ENCODE data around the gene PKMYT1.

PKMYT1 gene

GRCh38 chr16:3021449-3022207, 41.4 kb upstream of the PKMYT1 start:
- TF ChIP-seq CTCF (IDR thresholded peaks at IDR 0.05; ENCODE audit: borderline replicate concordance, extremely low read depth, low read length, poor library complexity, severe bottlenecking), result no peak
- no peak for TF ChIP-seq EZH2 (IDR thresholded peaks at IDR 0.05; ENCODE audit: borderline replicate concordance, low read depth, low read length, severe bottlenecking)
- H4K20me1 ChIP-seq (ENCODE audit: insufficient read depth, low read length), result peaks cover 16% of the 10 kb centered on the region
- H3K27me3 ChIP-seq (ENCODE audit: insufficient read depth, low read length, poor library complexity), result no peaks in the 10 kb centered on the region
- H3K36me3 ChIP-seq (ENCODE audit: insufficient read depth, low read length), result peaks cover 14% of the 10 kb centered on the region
- no peaks in the 10 kb centered on the region for H3K9me3 ChIP-seq (ENCODE audit: insufficient read depth, low read length, severe bottlenecking)
- DNase-seq (peak; percentile 46), ATAC-seq (ENCODE audit: insufficient read depth, low read depth) (no peak)
- no peak overlapping the region for H2AFZ ChIP-seq (ENCODE audit: low read depth, low read length)
- no peak overlapping the region; a peak in 1 of 4 replicates for H3K4me3 ChIP-seq (ENCODE audit: low read depth in 1 of 2, low read length in 2 of 2)
- no peak overlapping the region for H3K27ac ChIP-seq (ENCODE audit: low read length)
- peaks cover 12% of the 10 kb centered on the region for H3K79me2 ChIP-seq (ENCODE audit: insufficient read depth, low read length)
- peak overlapping the region; percentile 64; the same call in 1 of the 2 replicates for H3K9ac ChIP-seq (ENCODE audit: low read depth, low read length)
- H3K4me1 ChIP-seq (ENCODE audit: insufficient read depth, low read length), result peaks cover 60% of the 10 kb centered on the region
- peak overlapping the region; percentile 83 for H3K4me2 ChIP-seq (ENCODE audit: insufficient read depth, low read length)

- TF ChIP-seq CTCF (IDR thresholded peaks at IDR 0.05; ENCODE audit: borderline replicate concordance, extremely low read depth, low read length, poor library complexity, severe bottlenecking), result no peak
- TF ChIP-seq EZH2 (IDR thresholded peaks at IDR 0.05; ENCODE audit: borderline replicate concordance, low read depth, low read length, severe bottlenecking), result no peak
- peaks cover 60% of the 10 kb centered on the region for H3K4me1 ChIP-seq (ENCODE audit: insufficient read depth, low read length)
- no peak for DNase-seq
These were observed 40.6 kb upstream of the PKMYT1 start for GRCh38 chr16:3020604-3021448.

GRCh38 chr16:3020247-3020603, 40.0 kb upstream of the PKMYT1 start, which contains the start of gene TNFRSF12A:
Gene TNFRSF12A (plus strand): TSS chr16:3020368. CDS start chr16:3020398, 30 bp downstream.
- peaks cover under 1% of the 10 kb centered on the region for H3K36me3 ChIP-seq (ENCODE audit: insufficient read depth, low read length)
- ATAC-seq (ENCODE audit: insufficient read depth, low read depth) (peak; percentile 38), DNase-seq (peak; percentile 75)
- H3K27ac ChIP-seq (ENCODE audit: low read length), result peak within 1 kb of the TSS; percentile 50
- TF ChIP-seq EZH2 (IDR thresholded peaks at IDR 0.05; ENCODE audit: borderline replicate concordance, low read depth, low read length, severe bottlenecking), result no peak
- H3K4me3 ChIP-seq (ENCODE audit: low read depth in 1 of 2, low read length in 2 of 2), result peak within 1 kb of the TSS; percentile 46 to 61
- H3K4me1 ChIP-seq (ENCODE audit: insufficient read depth, low read length), result peaks cover 54% of the 10 kb centered on the region
- peak within 1 kb of the TSS; percentile 75 for H2AFZ ChIP-seq (ENCODE audit: low read depth, low read length)
- no peaks in the 10 kb centered on the region for H3K9me3 ChIP-seq (ENCODE audit: insufficient read depth, low read length, severe bottlenecking)
- H3K9ac ChIP-seq (ENCODE audit: low read depth, low read length), result peak within 1 kb of the TSS; percentile 64
- no peaks in the 10 kb centered on the region for H3K27me3 ChIP-seq (ENCODE audit: insufficient read depth, low read length, poor library complexity)
- peaks cover 9% of the 10 kb centered on the region for H3K79me2 ChIP-seq (ENCODE audit: insufficient read depth, low read length)
- peaks cover 9% of the 10 kb centered on the region for H4K20me1 ChIP-seq (ENCODE audit: insufficient read depth, low read length)
- peak within 1 kb of the TSS; percentile 83 for H3K4me2 ChIP-seq (ENCODE audit: insufficient read depth, low read length)

More at GRCh38 chr16:3020604-3021448, 40.6 kb upstream of the PKMYT1 start:
- no peak for ATAC-seq (ENCODE audit: insufficient read depth, low read depth)
- H3K9ac ChIP-seq (ENCODE audit: low read depth, low read length), result peak overlapping the region; percentile 64
- no peaks in the 10 kb centered on the region for H3K27me3 ChIP-seq (ENCODE audit: insufficient read depth, low read length, poor library complexity)
- H3K79me2 ChIP-seq (ENCODE audit: insufficient read depth, low read length), result peaks cover 12% of the 10 kb centered on the region
- peaks cover 13% of the 10 kb centered on the region for H4K20me1 ChIP-seq (ENCODE audit: insufficient read depth, low read length)
- peaks cover 6% of the 10 kb centered on the region for H3K36me3 ChIP-seq (ENCODE audit: insufficient read depth, low read length)
- H2AFZ ChIP-seq (ENCODE audit: low read depth, low read length), result peak overlapping the region; percentile 66
- no peaks in the 10 kb centered on the region for H3K9me3 ChIP-seq (ENCODE audit: insufficient read depth, low read length, severe bottlenecking)
- H3K4me3 ChIP-seq (ENCODE audit: low read depth in 1 of 2, low read length in 2 of 2), result peak overlapping the region; percentile 46 to 61
- H3K27ac ChIP-seq (ENCODE audit: low read length), result peak overlapping the region; percentile 50
- H3K4me2 ChIP-seq (ENCODE audit: insufficient read depth, low read length), result peak overlapping the region; percentile 83

Measured in DND-41 (cell line).